Measurements from ENCODE around the gene TTC7B. TPM values are rescaled to one million over a fixed set of nuclear protein-coding genes. Genes with fewer than 3 reads are reported as not detected.

Gene TTC7B
- total and polyA plus RNA-seq, 2 of the 13 experiments (the other 11 are each of a cell fraction or from before 2014, with no cell fraction given) = 1.3 to 3.2 TPM

DNA sequence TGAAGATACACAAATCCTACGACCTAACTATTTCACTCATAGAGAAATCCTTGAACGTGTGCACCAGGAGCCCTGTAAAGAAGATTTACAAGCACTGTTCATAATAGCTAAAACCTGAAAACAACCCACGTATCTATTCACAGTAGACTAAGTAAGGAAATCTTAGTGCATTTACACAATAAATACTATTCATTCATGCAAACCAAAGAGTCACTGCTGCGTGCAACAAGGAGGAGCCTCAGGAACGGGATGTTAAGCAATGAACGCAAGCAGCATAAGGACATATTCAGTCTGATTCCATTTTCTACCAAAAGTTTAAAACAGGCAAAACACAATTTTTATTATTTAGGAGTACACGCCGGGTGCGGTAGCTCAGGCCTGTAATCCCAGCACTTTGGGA, 176.6 kb downstream of the TTC7B start:
- ChIA-PET CTCF (ENCODE audit: low intra/inter-chr PET ratio, low total read pairs) (no interaction called here), POLR2A (no interaction called here)
- no peaks in the 10 kb centered on the region for H4K20me1 ChIP-seq (ENCODE audit: insufficient read depth, low read length)
- no peak overlapping the region for H2AFZ ChIP-seq (ENCODE audit: low read length)
- WGBS (ENCODE audit: low lambda C conversion rate) = 87% methylated on average over 9 of the region's 9 CpGs
- TF ChIP-seq LCORL (IDR thresholded peaks at IDR 0.05) (no peak), LCORL (CRISPR knock-in tag; IDR thresholded peaks at IDR 0.05) (no peak), ISL2 (CRISPR knock-in tag; IDR thresholded peaks at IDR 0.05) (no peak), MTA1 (CRISPR knock-in tag; IDR thresholded peaks at IDR 0.05; ENCODE audit: borderline replicate concordance) (no peak), ZNF782 (CRISPR knock-in tag; IDR thresholded peaks at IDR 0.05; ENCODE audit: borderline replicate concordance) (no peak), ZKSCAN1 (IDR thresholded peaks at IDR 0.05; ENCODE audit: low read length) (no peak), ZNF225 (CRISPR knock-in tag; IDR thresholded peaks at IDR 0.05) (no peak)
- TF ChIP-seq, protein P1, sequence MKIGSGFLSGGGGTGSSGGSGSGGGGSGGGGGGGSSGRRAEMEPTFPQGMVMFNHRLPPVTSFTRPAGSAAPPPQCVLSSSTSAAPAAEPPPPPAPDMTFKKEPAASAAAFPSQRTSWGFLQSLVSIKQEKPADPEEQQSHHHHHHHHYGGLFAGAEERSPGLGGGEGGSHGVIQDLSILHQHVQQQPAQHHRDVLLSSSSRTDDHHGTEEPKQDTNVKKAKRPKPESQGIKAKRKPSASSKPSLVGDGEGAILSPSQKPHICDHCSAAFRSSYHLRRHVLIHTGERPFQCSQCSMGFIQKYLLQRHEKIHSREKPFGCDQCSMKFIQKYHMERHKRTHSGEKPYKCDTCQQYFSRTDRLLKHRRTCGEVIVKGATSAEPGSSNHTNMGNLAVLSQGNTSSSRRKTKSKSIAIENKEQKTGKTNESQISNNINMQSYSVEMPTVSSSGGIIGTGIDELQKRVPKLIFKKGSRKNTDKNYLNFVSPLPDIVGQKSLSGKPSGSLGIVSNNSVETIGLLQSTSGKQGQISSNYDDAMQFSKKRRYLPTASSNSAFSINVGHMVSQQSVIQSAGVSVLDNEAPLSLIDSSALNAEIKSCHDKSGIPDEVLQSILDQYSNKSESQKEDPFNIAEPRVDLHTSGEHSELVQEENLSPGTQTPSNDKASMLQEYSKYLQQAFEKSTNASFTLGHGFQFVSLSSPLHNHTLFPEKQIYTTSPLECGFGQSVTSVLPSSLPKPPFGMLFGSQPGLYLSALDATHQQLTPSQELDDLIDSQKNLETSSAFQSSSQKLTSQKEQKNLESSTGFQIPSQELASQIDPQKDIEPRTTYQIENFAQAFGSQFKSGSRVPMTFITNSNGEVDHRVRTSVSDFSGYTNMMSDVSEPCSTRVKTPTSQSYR (CRISPR knock-in tag; IDR thresholded peaks at IDR 0.05; ENCODE audit: borderline replicate concordance) = no peak
- no peaks in the 10 kb centered on the region for H3K9me3 ChIP-seq (ENCODE audit: low read length)
- H3K4me1 ChIP-seq (ENCODE audit: insufficient read depth, low read length) = peaks cover 28% of the 10 kb centered on the region
- intact Hi-C loops (cut with micrococcal nuclease; ENCODE audit: unreplicated experiment) (no loop called here), in situ Hi-C loops (cut with HindIII; ENCODE audit: extremely low pct_ligation_motif_present, low pct_unique_long_range_greater_than_20kb) (no loop called here)
- no peak overlapping the region for H3K4me2 ChIP-seq (ENCODE audit: low read depth, low read length)
- no peak for ATAC-seq
- no peaks in the 10 kb centered on the region for H3K36me3 ChIP-seq (replicated peaks in 1 of 2; ENCODE audit: control insufficient read depth in 1 of 2, insufficient read depth in 2 of 2, low read length in 2 of 2)
- H3K27me3 ChIP-seq (ENCODE audit: control insufficient read depth in 1 of 2, insufficient read depth in 2 of 2, low read length in 2 of 2) = no peaks in the 10 kb centered on the region; a peak in 1 of 5 replicates
- H3K9ac ChIP-seq (ENCODE audit: insufficient read depth, low read depth, low read length) = no peak overlapping the region
- H3K27ac ChIP-seq (ENCODE audit: extremely low read length, insufficient read depth, low read length) = no peak overlapping the region
- BruUV-seq (replicated peaks) = no TSS peak
- no peak for FAIRE-seq
- DNase-seq (ENCODE audit: low spot score) = no peak
- H3K79me2 ChIP-seq (ENCODE audit: insufficient read depth, low read length) = no peaks in the 10 kb centered on the region
- H3K4me3 ChIP-seq (replicated peaks in 1 of 3; ENCODE audit: insufficient read depth in 1 of 3, low read depth in 2 of 3, low read length in 3 of 3) = no peak overlapping the region
